ENCODE measurements around the gene KIF5B.

KIF5B gene

DNA sequence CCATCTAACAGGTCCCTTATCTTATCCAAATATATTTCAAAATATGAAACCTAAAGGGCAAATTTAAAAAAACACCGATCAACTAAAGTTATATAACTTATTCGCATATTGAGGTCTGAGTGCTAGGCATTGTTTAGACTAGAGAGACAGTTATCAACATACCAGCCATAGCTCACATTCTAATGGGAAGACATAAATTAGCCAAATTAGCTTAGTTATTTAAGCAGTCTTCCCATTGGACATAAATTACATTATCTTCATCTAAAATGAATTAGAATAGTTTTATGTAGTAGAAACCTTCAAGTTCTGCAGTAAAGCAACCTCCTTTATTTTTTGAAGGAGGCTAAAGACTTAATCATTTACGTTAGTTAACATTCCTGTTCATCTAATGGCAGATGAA is 17.4 kb downstream of the KIF5B start:
- Histone ChIP-seq H3K9me2 (replicated peaks; ENCODE audit: insufficient read depth, low read length) (no peaks in the 10 kb centered on the region), H4K20me1 (ENCODE audit: insufficient read depth, low read length) (peaks cover 20% of the 10 kb centered on the region), H3F3A (ENCODE audit: insufficient read depth, low read length) (no peaks in the 10 kb centered on the region; the same call in 1 of the 2 replicates), H3K36me3 (replicated peaks; ENCODE audit: insufficient read depth, low read length) (peaks cover 12% of the 10 kb centered on the region; the same call in 1 of the 2 replicates), H3K27me3 (replicated peaks; ENCODE audit: insufficient read depth, low read length) (no peaks in the 10 kb centered on the region), H3K4me2 (ENCODE audit: low read depth, low read length) (no peak overlapping the region), H3K4me1 (ENCODE audit: low read length) (peaks cover 9% of the 10 kb centered on the region; the same call in 1 of the 2 replicates), H3K9ac (ENCODE audit: low read length) (no peak overlapping the region), H3K27ac (ENCODE audit: low read length) (no peak overlapping the region), H3K4me3 (ENCODE audit: low read length) (no peak overlapping the region), H2AFZ (ENCODE audit: low read length) (no peak overlapping the region), H3K79me2 (ENCODE audit: low read length) (peaks cover 74% of the 10 kb centered on the region), H3K9me3 (replicated peaks; ENCODE audit: insufficient read depth, low read length) (no peaks in the 10 kb centered on the region)
- no peak for DNase-seq
- TF ChIP-seq EZH2 (optimal IDR thresholded peaks at IDR 0.05; ENCODE audit: low read depth, low read length), result no peak
- no peak for TF ChIP-seq EZH2phosphoT487 (IDR thresholded peaks at IDR 0.05; ENCODE audit: low read length)
- no peak for TF ChIP-seq CTCF (IDR thresholded peaks at IDR 0.05; ENCODE audit: low read length)

DNA sequence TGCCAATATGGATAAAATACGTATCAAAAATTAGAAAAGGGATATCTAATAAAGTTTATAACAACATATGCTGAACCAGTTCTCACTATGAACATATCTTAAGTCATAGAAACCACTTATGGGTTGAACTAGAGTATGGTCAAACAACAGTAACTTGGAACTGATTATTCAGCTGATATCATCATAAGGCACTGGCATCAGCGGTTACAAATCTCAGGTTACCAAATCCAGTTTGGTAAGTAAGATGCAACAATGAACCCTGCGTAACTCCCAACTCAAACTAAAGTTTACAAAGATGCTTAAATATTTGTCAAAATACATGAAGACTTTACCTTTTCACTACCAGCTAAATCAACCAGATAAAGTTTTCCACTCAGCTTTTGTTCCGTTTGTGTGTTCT is 19.3 kb downstream of the KIF5B start:
- DNase-seq, result no peak
- peaks cover 9% of the 10 kb centered on the region; the same call in 1 of the 2 replicates for H3K4me1 ChIP-seq (ENCODE audit: low read length)
- H3F3A ChIP-seq (ENCODE audit: insufficient read depth, low read length), result no peaks in the 10 kb centered on the region; the same call in 1 of the 2 replicates
- H3K9me2 ChIP-seq (replicated peaks; ENCODE audit: insufficient read depth, low read length), result no peaks in the 10 kb centered on the region
- H3K27ac ChIP-seq (ENCODE audit: low read length), result no peak overlapping the region
- no peak overlapping the region for H3K9ac ChIP-seq (ENCODE audit: low read length)
- TF ChIP-seq EZH2 (optimal IDR thresholded peaks at IDR 0.05; ENCODE audit: low read depth, low read length) (no peak), CTCF (IDR thresholded peaks at IDR 0.05; ENCODE audit: low read length) (no peak)
- peaks cover 10% of the 10 kb centered on the region; the same call in 1 of the 2 replicates for H4K20me1 ChIP-seq (ENCODE audit: insufficient read depth, low read length)
- no peaks in the 10 kb centered on the region for H3K27me3 ChIP-seq (replicated peaks; ENCODE audit: insufficient read depth, low read length)
- H2AFZ ChIP-seq (ENCODE audit: low read length), result no peak overlapping the region
- no peak overlapping the region for H3K4me3 ChIP-seq (ENCODE audit: low read length)
- no peaks in the 10 kb centered on the region for H3K9me3 ChIP-seq (replicated peaks; ENCODE audit: insufficient read depth, low read length)
- H3K36me3 ChIP-seq (replicated peaks; ENCODE audit: insufficient read depth, low read length), result peaks cover 12% of the 10 kb centered on the region; the same call in 1 of the 2 replicates
- no peak overlapping the region for H3K4me2 ChIP-seq (ENCODE audit: low read depth, low read length)
- peaks cover 65% of the 10 kb centered on the region for H3K79me2 ChIP-seq (ENCODE audit: low read length)

DNA sequence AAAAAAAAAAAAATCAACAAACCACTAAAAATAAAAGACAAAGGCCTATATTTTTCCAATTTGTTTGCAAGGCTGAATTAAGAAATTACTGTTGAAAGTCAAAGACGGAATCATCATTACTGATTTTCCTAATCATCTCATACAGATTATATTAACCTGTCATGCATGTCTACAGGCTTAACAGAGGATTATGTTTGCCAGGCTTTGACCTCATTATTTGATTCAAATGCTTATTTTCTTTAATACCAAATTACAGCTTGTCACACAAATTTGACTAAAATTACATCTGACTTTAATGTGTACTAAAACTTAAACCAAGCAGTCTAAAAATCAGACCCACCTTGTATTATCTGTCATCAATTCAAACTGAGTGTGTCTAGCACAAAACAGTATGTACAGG is 21.2 kb downstream of the KIF5B start:
- Histone ChIP-seq H3K4me3 (ENCODE audit: low read length) (no peak overlapping the region), H3K4me1 (ENCODE audit: low read length) (peaks cover 6% of the 10 kb centered on the region; the same call in 1 of the 2 replicates), H3K36me3 (replicated peaks; ENCODE audit: insufficient read depth, low read length) (peaks cover 15% of the 10 kb centered on the region; the same call in 1 of the 2 replicates), H3K4me2 (ENCODE audit: low read depth, low read length) (no peak overlapping the region), H3K27ac (ENCODE audit: low read length) (no peak overlapping the region), H3K27me3 (replicated peaks; ENCODE audit: insufficient read depth, low read length) (no peaks in the 10 kb centered on the region), H2AFZ (ENCODE audit: low read length) (no peak overlapping the region), H3K9me3 (replicated peaks; ENCODE audit: insufficient read depth, low read length) (no peaks in the 10 kb centered on the region), H4K20me1 (ENCODE audit: insufficient read depth, low read length) (peaks cover 7% of the 10 kb centered on the region; the same call in 1 of the 2 replicates), H3K79me2 (ENCODE audit: low read length) (peaks cover 56% of the 10 kb centered on the region), H3F3A (ENCODE audit: insufficient read depth, low read length) (no peaks in the 10 kb centered on the region; the same call in 1 of the 2 replicates), H3K9me2 (replicated peaks; ENCODE audit: insufficient read depth, low read length) (no peaks in the 10 kb centered on the region), H3K9ac (ENCODE audit: low read length) (no peak overlapping the region)
- TF ChIP-seq EZH2 (optimal IDR thresholded peaks at IDR 0.05; ENCODE audit: low read depth, low read length) (no peak), EZH2phosphoT487 (IDR thresholded peaks at IDR 0.05; ENCODE audit: low read length) (no peak), CTCF (IDR thresholded peaks at IDR 0.05; ENCODE audit: low read length) (no peak)
- no peak for DNase-seq
